GM12892 (cell line): Measurements from ENCODE around the gene KIF23.

Experiments used
- POLR2A ChIP-seq: IDR thresholded peaks from 2 replicates; pipeline ENCODE4 v1.6.1; 2011; ENCODE audit warnings: low read depth, low read length, control low read depth
- POLR2AphosphoS5 ChIP-seq: IDR thresholded peaks from 2 replicates; pipeline ENCODE4 v1.6.1; 2011; ENCODE audit warnings: low read depth, low read length, control low read depth
- TAF1 ChIP-seq: IDR thresholded peaks from 2 replicates; pipeline ENCODE4 v1.6.1; 2011; ENCODE audit warnings: low read depth, mild to moderate bottlenecking, control low read depth, low read length, borderline replicate concordance

DNA sequence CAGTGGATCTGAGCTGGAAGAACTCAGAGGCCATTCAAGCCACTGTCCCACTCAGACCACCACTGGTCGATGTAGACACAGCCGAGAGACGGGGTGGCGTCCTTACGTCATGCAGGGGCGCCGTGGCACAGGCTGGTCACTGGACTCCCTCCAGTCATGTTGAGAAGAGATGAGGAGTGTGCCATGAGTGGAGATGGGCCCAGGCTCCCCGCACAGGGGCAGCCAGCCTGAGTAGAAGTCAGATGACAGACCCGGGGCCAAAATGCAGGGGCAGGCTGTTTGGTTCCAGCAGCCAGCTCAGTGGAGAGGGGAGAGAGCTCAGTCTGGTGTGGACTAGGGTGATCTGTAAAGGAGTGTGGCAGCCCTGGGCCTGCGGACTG is 33.4 kb upstream of the KIF23 start:
- no peak for TF ChIP-seq POLR2A
- TF ChIP-seq POLR2AphosphoS5 = no peak
- TF ChIP-seq TAF1 = no peak
